ENCODE results near the gene DSP.

- no peak for TF ChIP-seq POLR2A (IDR thresholded peaks at IDR 0.05)
- TF ChIP-seq, protein P1, sequence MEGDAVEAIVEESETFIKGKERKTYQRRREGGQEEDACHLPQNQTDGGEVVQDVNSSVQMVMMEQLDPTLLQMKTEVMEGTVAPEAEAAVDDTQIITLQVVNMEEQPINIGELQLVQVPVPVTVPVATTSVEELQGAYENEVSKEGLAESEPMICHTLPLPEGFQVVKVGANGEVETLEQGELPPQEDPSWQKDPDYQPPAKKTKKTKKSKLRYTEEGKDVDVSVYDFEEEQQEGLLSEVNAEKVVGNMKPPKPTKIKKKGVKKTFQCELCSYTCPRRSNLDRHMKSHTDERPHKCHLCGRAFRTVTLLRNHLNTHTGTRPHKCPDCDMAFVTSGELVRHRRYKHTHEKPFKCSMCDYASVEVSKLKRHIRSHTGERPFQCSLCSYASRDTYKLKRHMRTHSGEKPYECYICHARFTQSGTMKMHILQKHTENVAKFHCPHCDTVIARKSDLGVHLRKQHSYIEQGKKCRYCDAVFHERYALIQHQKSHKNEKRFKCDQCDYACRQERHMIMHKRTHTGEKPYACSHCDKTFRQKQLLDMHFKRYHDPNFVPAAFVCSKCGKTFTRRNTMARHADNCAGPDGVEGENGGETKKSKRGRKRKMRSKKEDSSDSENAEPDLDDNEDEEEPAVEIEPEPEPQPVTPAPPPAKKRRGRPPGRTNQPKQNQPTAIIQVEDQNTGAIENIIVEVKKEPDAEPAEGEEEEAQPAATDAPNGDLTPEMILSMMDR (IDR thresholded peaks at IDR 0.05): no peak
- no peak for TF ChIP-seq EP300 (IDR thresholded peaks at IDR 0.05)
Observed at GRCh38 chr6:7590918-7591302, 49.4 kb downstream of the DSP start.

Measured in tibial nerve (tissue), 4 donors.